ENCODE data around the gene AMD1.

Gene AMD1

GRCh38 chr6:110934381-110934898 lies 59.9 kb downstream of the AMD1 start:
- DNase-seq (ENCODE audit: extremely low read depth in 1 of 2, low read depth in 1 of 2), result no peak

DNA sequence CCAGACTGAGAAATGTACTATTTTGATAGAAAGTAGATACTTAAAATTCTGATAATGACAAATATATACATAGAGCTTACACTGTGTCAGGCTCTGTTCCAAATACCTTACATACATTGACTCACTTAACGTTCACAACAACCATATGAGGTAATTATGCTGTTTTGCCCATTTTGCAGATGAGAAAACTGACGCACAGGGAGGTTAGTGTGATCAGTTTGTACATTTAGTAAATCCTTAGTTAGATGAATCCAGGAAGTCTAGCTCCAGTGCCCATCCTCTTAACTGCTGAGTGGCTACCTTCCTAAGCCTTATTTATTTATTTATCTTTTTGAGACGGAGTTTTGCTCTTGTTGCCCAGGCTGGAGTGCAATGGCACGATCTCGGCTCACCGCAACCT lies 60.6 kb downstream of the AMD1 start:
- no peak for DNase-seq (ENCODE audit: extremely low read depth in 1 of 2, low read depth in 1 of 2)

DNA sequence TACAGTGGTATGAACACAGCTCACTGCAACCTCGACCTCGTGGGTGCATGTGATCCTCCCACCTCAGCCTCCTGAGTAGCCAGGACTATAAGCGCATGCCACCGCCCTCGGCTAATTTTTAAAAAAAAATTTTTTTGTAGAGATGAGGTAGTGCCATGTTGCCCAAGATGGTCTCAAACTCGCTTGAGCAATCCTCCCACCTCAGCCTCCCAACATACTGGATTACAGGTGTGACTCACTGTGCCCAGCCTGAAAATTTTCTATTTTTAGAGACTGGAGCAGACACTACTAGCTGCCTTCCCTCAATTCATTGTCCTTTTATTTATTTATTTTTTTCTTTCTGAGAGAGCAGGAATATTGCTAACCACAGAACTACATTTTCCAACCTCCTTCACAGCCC lies 63.6 kb downstream of the AMD1 start:
- DNase-seq (ENCODE audit: extremely low read depth in 1 of 2, low read depth in 1 of 2), result no peak

GRCh38 chr6:110939429-110940200 lies 65.0 kb downstream of the AMD1 start:
- no peak for DNase-seq (ENCODE audit: extremely low read depth in 1 of 2, low read depth in 1 of 2)

- no peak for DNase-seq (ENCODE audit: extremely low read depth in 1 of 2, low read depth in 1 of 2)
Observed at GRCh38 chr6:110944681-110945151, 70.1 kb downstream of the AMD1 start.

Data from activated CD8-positive, alpha-beta memory T cell treated with anti-CD3 and anti-CD28 coated beads for 1 hour (primary cell).